ENCODE data around the gene FBXL17. TPM values are rescaled to one million over a fixed set of nuclear protein-coding genes. Genes with fewer than 3 reads are reported as not detected.

Gene FBXL17
- total and polyA plus RNA-seq, 2 of the 4 experiments (the other 2 are of a cell fraction): 3.9 to 8.1 TPM

DNA sequence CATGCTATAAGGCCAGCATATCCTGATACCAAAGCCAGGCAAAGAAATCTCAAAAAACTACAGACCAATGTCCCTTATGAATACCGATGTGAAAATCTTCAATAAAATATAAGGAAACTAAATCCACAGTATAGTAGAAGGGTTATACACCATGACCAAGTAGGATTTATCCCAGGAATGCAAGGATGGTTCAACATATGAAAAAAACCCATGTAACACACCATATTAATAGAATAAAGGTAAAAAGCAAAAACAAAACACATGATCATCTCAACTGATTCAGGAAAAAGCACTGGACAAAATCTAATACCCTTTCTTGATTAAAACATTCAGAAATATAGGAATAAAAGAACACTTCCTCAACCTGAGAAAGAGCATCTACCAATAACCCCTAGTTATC lies 6.1 kb downstream of the FBXL17 start:
- Histone ChIP-seq H2BK15ac (ENCODE audit: low read depth, low read length) (no peak overlapping the region), H2BK20ac (ENCODE audit: low read depth, low read length) (no peak overlapping the region), H2BK120ac (ENCODE audit: low read depth, low read length) (no peak overlapping the region), H3K56ac (ENCODE audit: extremely low read depth, insufficient read depth, low read length) (no peak overlapping the region), H3K14ac (replicated peaks; ENCODE audit: low read depth, low read length) (no peak overlapping the region), H3K9me1 (ENCODE audit: insufficient read depth, low read length) (no peaks in the 10 kb centered on the region), H3K9ac (ENCODE audit: low read depth, low read length) (no peak overlapping the region), H4K20me1 (ENCODE audit: insufficient read depth, low read length) (no peaks in the 10 kb centered on the region), H2AFZ (replicated peaks; ENCODE audit: low read length, poor library complexity) (no peak overlapping the region), H3K4me3 (ENCODE audit: insufficient read depth, low read depth, low read length) (no peak overlapping the region), H2BK5ac (ENCODE audit: low read depth, low read length, poor library complexity, severe bottlenecking) (no peak overlapping the region), H3K4ac (ENCODE audit: low read depth, low read length) (no peak overlapping the region), H3K4me2 (ENCODE audit: low read depth, low read length) (no peak overlapping the region), H3K9me3 (ENCODE audit: control insufficient read depth, insufficient read depth, low read length) (peaks cover 14% of the 10 kb centered on the region), H3K18ac (ENCODE audit: low read depth, low read length) (no peak overlapping the region), H4K5ac (ENCODE audit: low read depth, low read length) (no peak overlapping the region), H3K23ac (ENCODE audit: low read depth, low read length) (no peak overlapping the region), H3K4me1 (ENCODE audit: control insufficient read depth, insufficient read depth, low read length) (no peaks in the 10 kb centered on the region), H4K91ac (ENCODE audit: insufficient read depth, low read depth, low read length) (no peak overlapping the region), H2AK5ac (ENCODE audit: low read depth, low read length) (no peak overlapping the region), H3K27me3 (ENCODE audit: control insufficient read depth, insufficient read depth, low read length) (no peaks in the 10 kb centered on the region), H4K8ac (ENCODE audit: low read depth in 2 of 2, low read length in 2 of 2) (no peak overlapping the region), H3K79me1 (ENCODE audit: low read depth in 1 of 2, low read length in 2 of 2) (peaks cover 16 to 23% of the 10 kb centered on the region in 2 experiments), H2AK9ac (replicated peaks; ENCODE audit: low read depth, low read length, poor library complexity) (no peak overlapping the region), H3K27ac (ENCODE audit: insufficient read depth, low read length) (no peak overlapping the region), H3K36me3 (ENCODE audit: control insufficient read depth, insufficient read depth, low read length) (peaks cover 2% of the 10 kb centered on the region; the same call in 1 of the 2 replicates)
- dilution Hi-C loops (cut with HindIII; ENCODE audit: low sequenced_read_pairs, unreplicated experiment): no loop called here
- CTCF ChIA-PET: no interaction called here
- intact Hi-C loops (cut with micrococcal nuclease): no loop called here
- WGBS, 2 experiments (ENCODE audit: extremely low coverage in 2 of 2, insufficient read length in 1 of 2): no CpG with 5 or more reads among the region's 1 CpG
- BruUV-seq (replicated peaks): no TSS peak
- TF ChIP-seq, protein P1, sequence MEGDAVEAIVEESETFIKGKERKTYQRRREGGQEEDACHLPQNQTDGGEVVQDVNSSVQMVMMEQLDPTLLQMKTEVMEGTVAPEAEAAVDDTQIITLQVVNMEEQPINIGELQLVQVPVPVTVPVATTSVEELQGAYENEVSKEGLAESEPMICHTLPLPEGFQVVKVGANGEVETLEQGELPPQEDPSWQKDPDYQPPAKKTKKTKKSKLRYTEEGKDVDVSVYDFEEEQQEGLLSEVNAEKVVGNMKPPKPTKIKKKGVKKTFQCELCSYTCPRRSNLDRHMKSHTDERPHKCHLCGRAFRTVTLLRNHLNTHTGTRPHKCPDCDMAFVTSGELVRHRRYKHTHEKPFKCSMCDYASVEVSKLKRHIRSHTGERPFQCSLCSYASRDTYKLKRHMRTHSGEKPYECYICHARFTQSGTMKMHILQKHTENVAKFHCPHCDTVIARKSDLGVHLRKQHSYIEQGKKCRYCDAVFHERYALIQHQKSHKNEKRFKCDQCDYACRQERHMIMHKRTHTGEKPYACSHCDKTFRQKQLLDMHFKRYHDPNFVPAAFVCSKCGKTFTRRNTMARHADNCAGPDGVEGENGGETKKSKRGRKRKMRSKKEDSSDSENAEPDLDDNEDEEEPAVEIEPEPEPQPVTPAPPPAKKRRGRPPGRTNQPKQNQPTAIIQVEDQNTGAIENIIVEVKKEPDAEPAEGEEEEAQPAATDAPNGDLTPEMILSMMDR (conservative IDR thresholded peaks at IDR 0.05; ENCODE audit: low read depth, low read length): no peak
- TF ChIP-seq BHLHE40 (IDR thresholded peaks at IDR 0.05; ENCODE audit: low read depth, low read length) (no peak), MAFK (IDR thresholded peaks at IDR 0.05; ENCODE audit: low read depth, low read length) (no peak), POLR2A (IDR thresholded peaks at IDR 0.05; ENCODE audit: low read depth, low read length) (no peak), RAD21 (IDR thresholded peaks at IDR 0.05; ENCODE audit: low read length) (no peak), CEBPB (IDR thresholded peaks at IDR 0.05; ENCODE audit: low read depth, low read length) (no peak), FOS (IDR thresholded peaks at IDR 0.05; ENCODE audit: low read depth, low read length) (no peak), RCOR1 (IDR thresholded peaks at IDR 0.05; ENCODE audit: insufficient replicate concordance, low read length) (no peak), CHD1 (IDR thresholded peaks at IDR 0.05; ENCODE audit: low read depth, low read length) (no peak), MXI1 (IDR thresholded peaks at IDR 0.05; ENCODE audit: borderline replicate concordance, low read depth, low read length) (no peak), MAZ (IDR thresholded peaks at IDR 0.05; ENCODE audit: borderline replicate concordance, low read depth, low read length) (no peak), NFE2L2 (IDR thresholded peaks at IDR 0.05; ENCODE audit: low read depth, low read length) (no peak), RFX5 (IDR thresholded peaks at IDR 0.05; ENCODE audit: low read depth, low read length) (no peak), SMC3 (IDR thresholded peaks at IDR 0.05; ENCODE audit: low read depth, low read length) (no peak)
- TF ChIP-seq, protein P2, sequence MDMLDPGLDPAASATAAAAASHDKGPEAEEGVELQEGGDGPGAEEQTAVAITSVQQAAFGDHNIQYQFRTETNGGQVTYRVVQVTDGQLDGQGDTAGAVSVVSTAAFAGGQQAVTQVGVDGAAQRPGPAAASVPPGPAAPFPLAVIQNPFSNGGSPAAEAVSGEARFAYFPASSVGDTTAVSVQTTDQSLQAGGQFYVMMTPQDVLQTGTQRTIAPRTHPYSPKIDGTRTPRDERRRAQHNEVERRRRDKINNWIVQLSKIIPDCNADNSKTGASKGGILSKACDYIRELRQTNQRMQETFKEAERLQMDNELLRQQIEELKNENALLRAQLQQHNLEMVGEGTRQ (IDR thresholded peaks at IDR 0.05; ENCODE audit: low read depth, low read length): no peak
- TF ChIP-seq, protein P3, sequence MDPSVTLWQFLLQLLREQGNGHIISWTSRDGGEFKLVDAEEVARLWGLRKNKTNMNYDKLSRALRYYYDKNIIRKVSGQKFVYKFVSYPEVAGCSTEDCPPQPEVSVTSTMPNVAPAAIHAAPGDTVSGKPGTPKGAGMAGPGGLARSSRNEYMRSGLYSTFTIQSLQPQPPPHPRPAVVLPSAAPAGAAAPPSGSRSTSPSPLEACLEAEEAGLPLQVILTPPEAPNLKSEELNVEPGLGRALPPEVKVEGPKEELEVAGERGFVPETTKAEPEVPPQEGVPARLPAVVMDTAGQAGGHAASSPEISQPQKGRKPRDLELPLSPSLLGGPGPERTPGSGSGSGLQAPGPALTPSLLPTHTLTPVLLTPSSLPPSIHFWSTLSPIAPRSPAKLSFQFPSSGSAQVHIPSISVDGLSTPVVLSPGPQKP (IDR thresholded peaks at IDR 0.05; ENCODE audit: borderline replicate concordance, low read depth, low read length): no peak
- ATAC-seq (ENCODE audit: low read depth) (no peak), DNase-seq (no peak)
- in situ Hi-C loops (cut with MboI; ENCODE audit: low sequenced_read_pairs): no loop called here
- POLR2A ChIA-PET (ENCODE audit: unreplicated experiment): interaction anchor here (0.6 kb wide), 1 partner anchor 68 kb away, joined by 3 read pairs; no protein-coding TSS in a partner anchor

Data from IMR-90 (cell line).